ENCODE measurements around the gene MME. TPM values are rescaled to one million over a fixed set of nuclear protein-coding genes. Genes with fewer than 3 reads are reported as not detected.
A peak's percentile ranks its signal among the peaks of the same experiment; 100 is the strongest.

The MME gene
- total RNA-seq, 6 experiments from 2014 or later, result 40.3 to 85.5 (median 67.1) TPM

DNA sequence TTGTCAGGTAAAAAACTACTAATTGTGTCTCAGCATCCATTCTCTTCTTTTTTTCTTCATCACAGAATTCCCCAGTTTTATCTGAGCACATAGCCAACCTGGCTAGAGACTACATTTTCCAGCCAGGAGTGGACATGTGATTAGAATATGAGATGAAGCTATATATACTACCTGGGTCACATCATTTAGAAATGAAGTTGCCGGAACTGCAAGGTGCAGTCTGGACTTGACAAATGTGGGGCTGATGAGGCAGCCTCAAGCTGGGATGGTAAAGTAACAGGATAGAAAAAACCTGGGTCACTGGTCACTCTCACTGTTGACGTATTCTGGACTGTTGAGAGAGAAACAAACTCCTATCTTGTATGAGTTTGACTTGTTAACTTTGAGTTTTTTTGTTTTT lies 113.7 kb downstream of the MME start:
- no peak for DNase-seq
- no peaks in the 10 kb centered on the region; the same call in 1 of the 2 replicates for H3K27me3 Mint-ChIP-seq (ENCODE audit: insufficient read depth)
- TF ChIP-seq, protein P1, sequence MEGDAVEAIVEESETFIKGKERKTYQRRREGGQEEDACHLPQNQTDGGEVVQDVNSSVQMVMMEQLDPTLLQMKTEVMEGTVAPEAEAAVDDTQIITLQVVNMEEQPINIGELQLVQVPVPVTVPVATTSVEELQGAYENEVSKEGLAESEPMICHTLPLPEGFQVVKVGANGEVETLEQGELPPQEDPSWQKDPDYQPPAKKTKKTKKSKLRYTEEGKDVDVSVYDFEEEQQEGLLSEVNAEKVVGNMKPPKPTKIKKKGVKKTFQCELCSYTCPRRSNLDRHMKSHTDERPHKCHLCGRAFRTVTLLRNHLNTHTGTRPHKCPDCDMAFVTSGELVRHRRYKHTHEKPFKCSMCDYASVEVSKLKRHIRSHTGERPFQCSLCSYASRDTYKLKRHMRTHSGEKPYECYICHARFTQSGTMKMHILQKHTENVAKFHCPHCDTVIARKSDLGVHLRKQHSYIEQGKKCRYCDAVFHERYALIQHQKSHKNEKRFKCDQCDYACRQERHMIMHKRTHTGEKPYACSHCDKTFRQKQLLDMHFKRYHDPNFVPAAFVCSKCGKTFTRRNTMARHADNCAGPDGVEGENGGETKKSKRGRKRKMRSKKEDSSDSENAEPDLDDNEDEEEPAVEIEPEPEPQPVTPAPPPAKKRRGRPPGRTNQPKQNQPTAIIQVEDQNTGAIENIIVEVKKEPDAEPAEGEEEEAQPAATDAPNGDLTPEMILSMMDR (IDR thresholded peaks at IDR 0.05), result no peak
- no peak overlapping the region for H3K27ac Mint-ChIP-seq
- H3K9me3 Mint-ChIP-seq, result no peaks in the 10 kb centered on the region
- no peak overlapping the region for H3K4me3 Mint-ChIP-seq
- H3K36me3 Mint-ChIP-seq (ENCODE audit: low read depth), result no peaks in the 10 kb centered on the region
- H3K4me1 Mint-ChIP-seq (ENCODE audit: low read depth), result no peaks in the 10 kb centered on the region

DNA sequence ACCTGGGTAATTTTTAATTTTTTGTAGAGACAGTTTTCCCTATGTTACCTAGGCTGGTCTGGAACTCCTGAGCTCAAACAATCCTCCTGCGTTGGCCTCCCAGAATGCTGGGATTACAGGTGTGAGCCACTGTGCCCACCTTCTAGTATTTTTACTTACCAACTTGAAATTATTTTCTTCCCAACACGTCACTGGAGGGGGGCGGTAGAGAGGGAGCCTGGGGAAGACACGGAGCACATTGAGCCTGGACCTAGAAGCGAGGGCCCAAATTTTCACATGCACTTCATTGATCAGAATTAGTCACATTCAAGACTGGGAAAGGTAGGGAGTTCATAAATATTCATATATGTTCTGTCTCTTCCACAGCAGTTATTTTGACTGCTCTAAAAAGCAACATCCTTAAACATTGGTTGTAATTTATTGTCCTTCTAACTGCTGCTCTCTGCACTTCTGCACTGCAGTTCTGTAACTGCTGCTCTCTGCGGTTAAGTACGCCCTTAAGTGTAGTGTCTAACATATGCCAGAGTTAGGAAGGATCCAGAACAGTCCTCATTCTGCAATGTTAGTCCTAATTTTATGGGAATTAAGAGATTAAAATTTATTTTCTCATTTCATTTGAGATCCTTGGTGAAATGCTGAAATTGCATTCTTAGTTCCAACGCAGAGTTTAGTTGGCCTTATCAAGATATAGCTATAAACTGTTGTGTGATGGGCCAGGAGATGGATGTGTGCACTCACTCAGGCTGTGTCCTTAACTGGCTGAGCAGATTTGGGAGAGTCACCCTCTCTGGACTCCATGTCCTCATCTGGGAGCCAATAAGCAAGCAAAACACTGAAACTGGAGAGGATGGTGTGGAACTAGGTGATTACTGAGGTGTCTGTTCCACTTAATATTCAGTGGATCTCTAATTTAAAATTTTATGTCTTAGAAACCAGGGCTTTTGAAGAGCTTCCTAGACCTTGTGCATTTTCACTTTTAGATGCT lies 115.1 kb downstream of the MME start:
- Mint-ChIP-seq H3K27me3 (ENCODE audit: insufficient read depth) (no peaks in the 10 kb centered on the region; the same call in 1 of the 2 replicates), H3K4me1 (ENCODE audit: low read depth) (no peaks in the 10 kb centered on the region), H3K9me3 (no peaks in the 10 kb centered on the region), H3K27ac (no peak overlapping the region), H3K4me3 (no peak overlapping the region), H3K36me3 (ENCODE audit: low read depth) (no peaks in the 10 kb centered on the region)
- TF ChIP-seq, protein P1 (IDR thresholded peaks at IDR 0.05), result no peak
- no peak for DNase-seq

DNA sequence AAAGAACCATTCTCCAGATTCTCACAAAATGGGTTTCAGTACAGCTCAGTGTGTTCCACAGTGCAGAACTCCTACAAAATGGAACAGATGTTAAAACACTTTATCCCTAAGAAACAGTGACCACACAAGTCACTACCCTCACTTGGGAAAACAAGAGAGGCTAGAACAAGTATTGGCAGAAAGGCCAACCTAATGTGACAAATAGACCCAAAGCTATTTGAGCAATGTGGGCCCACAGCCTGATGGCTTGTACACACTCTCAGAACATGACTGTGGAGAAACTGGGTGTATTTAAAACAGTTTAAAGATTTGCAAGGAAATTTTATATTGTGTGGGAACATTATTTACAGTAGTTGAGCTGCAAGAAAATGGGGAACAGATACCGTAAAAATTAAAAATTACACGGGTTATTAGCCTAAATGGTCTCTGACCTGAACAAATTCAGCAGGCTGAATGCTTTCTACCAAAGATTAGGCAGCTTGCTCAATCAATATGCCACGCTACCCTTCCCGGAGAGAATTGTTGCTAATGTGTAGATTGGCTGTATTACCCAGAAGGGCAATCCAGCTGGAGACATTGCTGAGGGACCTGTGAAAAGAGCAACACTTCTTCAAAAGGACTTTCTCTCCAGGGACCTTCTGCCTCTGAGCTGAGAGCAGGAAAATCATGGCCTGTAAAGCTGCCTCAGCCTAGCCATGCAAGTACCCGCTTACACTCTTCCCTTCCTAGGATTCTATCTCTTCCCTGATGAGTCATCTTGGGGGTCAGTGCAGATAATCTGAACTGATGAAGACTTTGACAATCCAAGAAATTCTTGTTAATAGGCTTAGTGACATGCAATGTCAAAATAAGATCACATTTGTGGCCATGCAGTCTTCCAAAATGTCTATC lies 116.3 kb downstream of the MME start:
- Mint-ChIP-seq H3K9me3 (no peaks in the 10 kb centered on the region), H3K4me1 (ENCODE audit: low read depth) (no peaks in the 10 kb centered on the region), H3K4me3 (no peak overlapping the region), H3K27me3 (ENCODE audit: insufficient read depth) (no peaks in the 10 kb centered on the region; the same call in 1 of the 2 replicates), H3K36me3 (ENCODE audit: low read depth) (no peaks in the 10 kb centered on the region), H3K27ac (no peak overlapping the region)
- no peak for DNase-seq
- TF ChIP-seq, protein P1 (IDR thresholded peaks at IDR 0.05), result no peak

DNA sequence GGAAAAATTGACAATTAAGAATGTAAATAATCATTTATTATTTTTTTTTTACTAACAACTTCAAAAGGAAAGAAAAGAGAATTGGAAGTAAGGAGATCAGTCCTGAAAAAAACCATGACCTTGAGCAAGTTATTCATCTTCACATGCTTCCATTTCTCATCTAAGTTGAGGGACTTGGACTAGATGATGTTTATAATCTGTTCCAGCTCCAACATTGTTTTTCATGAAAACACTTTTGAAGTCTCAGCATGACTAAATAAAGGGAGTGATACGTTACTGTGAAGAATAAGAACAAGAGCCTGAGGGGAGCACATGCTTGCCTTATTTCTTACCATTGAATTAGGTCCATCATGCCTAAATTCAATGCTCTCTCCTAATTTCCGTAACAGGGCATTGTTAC lies 117.7 kb downstream of the MME start:
- Mint-ChIP-seq H3K4me1 (ENCODE audit: low read depth) (peaks cover 4% of the 10 kb centered on the region), H3K27me3 (ENCODE audit: insufficient read depth) (peaks cover 3% of the 10 kb centered on the region), H3K27ac (no peak overlapping the region), H3K9me3 (no peaks in the 10 kb centered on the region), H3K4me3 (no peak overlapping the region), H3K36me3 (ENCODE audit: low read depth) (no peaks in the 10 kb centered on the region)
- DNase-seq, result no peak
- TF ChIP-seq, protein P1 (IDR thresholded peaks at IDR 0.05), result no peak

DNA sequence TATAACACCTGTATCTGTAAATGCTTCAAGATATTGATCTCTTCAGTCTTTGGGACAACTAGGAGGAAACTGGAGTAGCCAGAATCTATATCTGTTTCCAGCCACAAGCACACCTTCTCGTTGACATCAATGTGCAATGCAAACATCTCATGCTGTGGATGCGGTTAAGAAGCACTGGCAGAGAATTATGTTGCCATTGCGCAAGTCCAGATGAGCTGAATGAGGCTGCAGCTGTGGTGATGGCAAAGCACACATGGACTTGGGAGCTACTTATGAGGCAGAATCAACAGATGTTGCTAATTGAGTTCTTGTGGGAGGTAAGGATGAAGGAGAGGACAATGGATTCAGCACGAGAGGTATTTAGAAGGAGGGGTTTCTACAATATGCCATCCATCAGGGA lies 122.5 kb downstream of the MME start:
- Mint-ChIP-seq H3K9me3 (no peaks in the 10 kb centered on the region), H3K4me1 (ENCODE audit: low read depth) (peaks cover 6% of the 10 kb centered on the region), H3K36me3 (ENCODE audit: low read depth) (no peaks in the 10 kb centered on the region), H3K27ac (no peak overlapping the region), H3K27me3 (ENCODE audit: insufficient read depth) (peaks cover 3% of the 10 kb centered on the region), H3K4me3 (no peak overlapping the region)
- TF ChIP-seq, protein P1 (IDR thresholded peaks at IDR 0.05), result no peak
- DNase-seq, result peak; percentile 18
